ENCODE measurements around the gene SLC25A53.

SLC25A53 gene, protein sequence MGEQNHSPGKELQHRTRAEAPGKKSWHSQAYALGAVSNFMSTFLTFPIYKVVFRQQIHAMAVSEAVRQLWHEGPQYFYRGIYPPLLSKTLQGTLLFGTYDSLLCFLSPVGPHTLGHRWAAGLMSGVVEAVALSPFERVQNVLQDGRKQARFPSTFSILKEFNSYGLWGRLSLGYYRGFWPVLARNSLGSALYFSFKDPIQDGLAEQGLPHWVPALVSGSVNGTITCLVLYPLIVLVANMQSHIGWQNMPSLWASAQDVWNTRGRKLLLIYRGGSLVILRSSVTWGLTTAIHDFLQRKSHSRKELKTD

DNA sequence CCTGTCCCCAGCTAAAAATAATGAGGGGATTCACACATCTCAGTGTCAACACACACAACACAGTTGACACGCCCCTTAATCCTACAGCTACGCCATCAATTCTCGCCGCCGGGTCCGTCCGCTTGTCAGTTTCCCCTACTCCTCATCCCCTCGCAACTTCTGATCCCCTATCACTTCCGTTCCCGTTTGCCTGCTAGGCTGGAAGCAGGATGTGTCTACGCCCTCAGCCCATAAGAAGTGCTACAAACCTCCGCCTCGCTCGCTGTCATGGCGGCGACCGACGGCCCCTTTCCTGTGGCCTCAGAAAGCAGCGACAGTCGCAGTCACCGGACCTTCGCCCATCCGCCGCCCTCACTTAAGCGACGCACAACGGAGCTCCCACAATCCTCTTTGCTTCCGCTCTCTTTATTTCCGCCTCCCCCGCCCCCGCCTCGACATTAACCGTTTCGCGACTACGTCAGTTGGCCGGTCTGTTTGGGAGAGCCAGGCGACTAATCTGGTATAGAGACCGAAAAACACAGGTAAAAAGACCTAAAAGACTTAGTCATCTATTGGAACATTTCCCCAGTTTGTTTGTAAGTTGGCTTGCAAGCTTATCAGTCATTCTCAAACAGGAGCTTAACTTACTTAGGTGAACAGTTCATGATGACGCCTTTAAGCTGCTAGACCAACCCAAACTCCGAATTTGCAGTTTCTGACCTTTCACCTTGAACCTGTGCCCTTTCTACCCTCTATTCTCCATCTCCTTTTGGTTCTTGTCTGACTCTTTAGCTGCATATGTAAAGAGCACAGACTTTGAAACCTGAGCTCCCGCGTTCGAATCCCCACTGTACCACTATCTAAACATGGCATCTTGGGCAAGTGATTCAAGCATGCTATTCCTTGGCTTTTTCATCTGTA lies at the start of gene SLC25A53:
Gene SLC25A53 (minus strand): TSS at position 380 of the 900 bp plus-strand sequence. CDS start 51,752 bp downstream, outside the sequence.
- DNase-seq (ENCODE audit: low read depth) = peak; percentile 80

DNA sequence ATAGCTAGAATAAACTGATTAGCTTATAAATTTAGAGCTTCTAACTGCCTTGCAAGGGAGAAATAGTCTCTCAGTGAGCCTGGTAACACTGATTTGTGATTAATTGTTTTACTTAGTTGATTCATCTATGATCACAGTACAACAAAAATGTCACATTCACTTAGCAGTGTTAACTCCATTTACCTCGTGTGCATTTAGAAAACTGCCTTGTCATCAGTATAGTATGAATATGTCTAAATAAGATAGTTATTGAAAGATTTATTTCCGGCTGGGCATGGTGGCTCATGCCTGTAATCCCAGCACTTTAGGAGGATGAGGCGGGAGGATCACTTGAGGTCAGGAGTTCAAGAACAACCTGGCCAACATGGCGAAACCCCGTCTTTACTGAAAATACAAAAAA lies 48.7 kb upstream of the SLC25A53 start:
- DNase-seq (ENCODE audit: low read depth) = no peak

DNA sequence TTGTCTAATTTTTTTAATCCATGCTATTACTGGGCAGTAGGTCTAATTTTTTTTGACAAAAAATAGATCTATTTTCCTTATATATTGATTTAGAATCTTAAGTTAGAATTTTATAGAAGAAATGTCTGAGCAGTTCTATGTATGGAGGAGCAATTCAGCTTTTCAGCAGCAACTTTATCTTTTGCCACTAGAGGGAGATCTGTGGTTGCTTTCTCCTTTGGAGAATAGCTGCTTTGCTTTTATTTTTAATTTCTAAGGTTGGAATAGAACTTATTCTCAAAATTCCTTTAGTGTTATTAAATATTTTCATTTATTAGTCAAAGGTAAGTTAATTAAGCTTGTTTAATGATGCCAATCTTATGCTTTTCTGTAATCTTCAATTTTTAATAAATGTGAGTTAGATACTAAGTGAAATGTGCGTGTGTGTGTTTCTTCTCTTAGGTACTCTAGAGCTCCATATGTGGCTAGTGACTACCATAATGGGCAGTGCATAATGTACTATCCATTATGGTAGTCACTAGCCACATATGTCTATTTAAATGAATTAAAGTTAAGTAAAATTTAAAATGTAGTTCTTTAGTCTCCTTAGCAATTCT lies 38.8 kb upstream of the SLC25A53 start:
- DNase-seq (ENCODE audit: low read depth) = peak; percentile 1

DNA sequence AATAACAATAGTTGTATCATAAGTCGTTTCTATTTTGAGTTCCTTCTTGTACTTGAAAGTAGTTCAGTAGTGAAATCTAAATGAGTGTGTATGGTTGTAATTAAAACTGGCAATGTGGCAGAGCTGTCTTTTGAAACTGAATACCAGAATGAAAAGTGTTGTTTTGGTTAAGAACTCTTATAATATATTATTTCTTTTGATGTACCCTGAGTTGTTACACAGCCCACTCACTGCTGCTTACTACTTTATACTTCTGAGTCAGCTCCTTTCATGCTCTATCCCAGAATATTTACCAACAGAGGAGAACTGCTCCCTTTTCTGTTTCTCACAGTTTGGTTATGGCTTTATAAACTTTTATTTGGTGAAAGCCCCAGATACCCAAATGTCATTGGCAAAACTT lies 38.2 kb upstream of the SLC25A53 start:
- no peak for DNase-seq (ENCODE audit: low read depth)

DNA sequence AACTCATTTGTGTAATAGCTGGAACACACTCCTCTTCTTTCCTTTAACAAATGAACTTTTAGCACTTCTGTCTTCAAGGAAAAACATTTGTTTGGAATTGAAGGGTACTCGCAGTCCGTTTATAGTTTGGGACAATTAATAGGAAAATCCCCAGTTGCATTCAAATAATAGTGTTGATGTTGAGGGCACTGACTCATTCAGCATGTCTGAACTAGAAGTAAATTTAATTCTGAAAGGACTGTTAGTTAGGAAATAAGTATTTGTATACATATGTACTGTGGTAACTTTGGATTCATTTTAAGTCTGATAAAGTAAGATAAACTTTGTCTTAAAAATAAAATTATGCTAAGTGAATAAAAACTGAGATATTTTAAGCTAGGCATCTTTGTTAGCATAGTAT lies 36.7 kb upstream of the SLC25A53 start:
- no peak for DNase-seq (ENCODE audit: low read depth)

DNA sequence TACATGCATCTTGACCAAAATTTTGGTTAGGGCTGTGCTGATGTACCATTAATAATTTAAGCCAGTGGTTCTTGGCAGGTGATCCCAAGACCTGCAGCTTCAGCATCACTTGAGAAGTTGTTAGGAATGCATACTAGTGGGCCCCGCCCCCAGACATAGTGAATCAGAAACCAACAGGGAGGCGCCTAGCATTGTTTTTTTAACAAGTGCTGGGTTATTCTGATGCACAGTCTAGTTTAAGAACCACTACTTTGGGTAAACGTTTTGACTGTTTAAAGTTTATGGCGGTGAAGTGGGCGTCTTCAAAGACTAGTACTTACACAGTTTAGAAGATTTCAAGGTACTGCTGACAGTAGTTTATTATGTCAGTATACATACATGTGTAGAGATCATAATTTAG lies 33.0 kb upstream of the SLC25A53 start:
- no peak for DNase-seq (ENCODE audit: low read depth)

DNA sequence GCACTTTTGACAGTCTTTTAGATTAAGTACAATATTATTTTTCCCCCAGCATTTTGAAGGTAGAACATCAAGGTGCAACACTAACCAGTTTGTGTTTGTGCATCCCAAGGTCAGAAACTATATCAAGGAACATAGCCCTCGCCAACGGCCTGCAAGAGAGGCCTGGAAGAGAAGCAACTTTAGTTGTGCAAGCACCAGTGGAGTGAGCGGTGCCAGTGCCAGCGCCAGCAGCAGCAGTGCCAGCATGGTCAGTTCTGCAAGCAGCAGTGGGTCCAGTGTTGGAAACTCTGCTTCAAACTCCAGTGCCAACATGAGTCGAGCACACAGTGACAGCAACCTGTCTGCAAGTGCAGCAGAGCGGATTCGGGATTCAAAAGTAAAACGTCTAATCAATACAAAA lies 31.1 kb upstream of the SLC25A53 start:
- no peak for DNase-seq (ENCODE audit: low read depth)

DNA sequence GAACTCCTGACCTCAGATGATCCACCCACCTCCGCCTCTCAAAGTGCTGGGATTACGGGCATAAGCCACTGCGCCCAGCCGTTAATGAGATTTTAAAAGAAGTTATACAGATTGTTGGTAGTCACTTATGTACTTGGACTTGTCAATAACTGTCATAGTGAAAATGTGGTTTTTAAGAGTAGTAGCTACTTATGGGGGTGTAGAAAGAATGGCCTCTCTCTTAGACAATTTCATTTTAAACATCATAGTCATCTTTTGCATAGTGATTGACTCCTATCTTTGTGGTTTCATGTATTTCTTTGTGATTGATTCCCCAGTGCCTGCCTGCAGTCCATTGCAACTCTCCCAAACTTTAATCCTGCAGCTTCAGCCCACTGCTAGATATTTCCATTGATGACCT lies 26.9 kb upstream of the SLC25A53 start:
- no peak for DNase-seq (ENCODE audit: low read depth)

DNA sequence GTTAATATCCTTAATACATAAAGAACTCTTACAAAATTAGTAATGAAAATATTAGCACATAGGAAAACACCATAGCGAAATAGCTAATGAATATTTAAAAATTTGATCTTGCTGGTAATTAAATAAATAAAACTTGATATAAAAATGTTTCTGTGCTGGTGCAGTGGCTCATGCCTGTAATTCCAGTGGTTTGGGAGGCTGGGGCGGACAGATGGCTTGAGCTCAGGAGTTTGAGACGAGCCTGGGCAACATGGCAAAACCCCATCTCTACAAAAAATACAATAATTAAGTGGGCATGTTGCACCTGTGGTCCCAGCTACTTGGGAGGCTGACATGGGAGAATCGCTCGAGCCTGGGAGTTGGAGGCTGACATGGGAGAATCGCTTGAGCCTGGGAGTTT lies 17.0 kb upstream of the SLC25A53 start:
- no peak for DNase-seq (ENCODE audit: low read depth)

DNA sequence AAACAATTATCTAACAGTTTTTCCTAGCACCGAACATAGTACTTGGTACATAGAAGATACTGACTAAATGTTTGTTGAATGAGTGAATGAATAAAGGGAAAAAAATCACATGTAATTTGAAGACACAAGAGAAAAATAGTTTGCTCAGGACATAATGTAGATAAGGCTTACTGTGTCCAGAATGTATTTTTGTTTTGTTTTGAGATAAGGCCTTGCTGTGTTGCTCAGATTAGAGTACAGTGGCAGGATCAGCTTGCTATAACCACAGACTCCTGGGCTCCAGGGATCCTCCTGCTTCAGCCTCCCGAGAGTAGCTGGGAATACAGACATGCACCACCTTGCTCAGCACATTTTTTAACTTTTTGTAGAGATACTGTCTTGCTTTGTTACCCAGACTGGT lies 16.0 kb upstream of the SLC25A53 start:
- no peak for DNase-seq (ENCODE audit: low read depth)

DNA sequence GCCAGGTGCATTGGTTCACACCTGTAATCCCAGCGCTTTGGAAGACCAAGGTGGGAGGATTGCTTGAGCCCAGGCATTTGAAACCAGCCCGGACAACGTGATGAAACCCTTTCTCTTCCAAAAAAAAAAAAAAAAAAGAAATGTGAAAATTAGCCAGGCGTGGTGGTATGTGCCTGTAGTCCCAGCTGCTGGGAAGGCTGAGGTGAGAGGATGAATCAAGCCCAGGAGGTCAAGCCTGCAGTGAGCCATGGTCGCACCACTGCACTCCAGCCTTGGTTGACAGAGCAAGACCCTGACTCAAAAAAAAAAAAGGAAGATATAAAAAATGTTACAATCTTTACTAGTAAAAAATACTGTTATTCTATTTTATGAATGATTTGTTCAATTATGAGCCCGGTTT lies 15.3 kb upstream of the SLC25A53 start:
- DNase-seq (ENCODE audit: low read depth) = no peak

DNA sequence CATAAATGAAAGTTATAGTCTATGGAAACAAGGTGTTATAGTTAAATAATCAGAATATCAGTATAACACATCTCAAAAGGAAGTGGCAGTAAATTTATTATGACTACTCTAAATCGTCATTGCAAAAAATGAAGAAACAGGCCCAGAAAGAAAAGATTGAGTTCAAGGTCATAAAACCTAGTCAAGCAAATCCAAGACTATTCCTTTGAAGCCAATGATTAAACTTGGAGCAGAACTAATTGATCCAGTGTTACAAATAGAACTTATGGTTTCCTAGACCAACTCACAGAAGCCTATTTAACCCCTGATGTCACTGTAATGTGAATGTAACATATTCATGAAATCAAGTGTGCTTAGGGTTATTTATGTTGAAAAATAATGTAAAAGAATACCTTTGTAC lies 11.3 kb upstream of the SLC25A53 start:
- no peak for DNase-seq (ENCODE audit: low read depth)

DNA sequence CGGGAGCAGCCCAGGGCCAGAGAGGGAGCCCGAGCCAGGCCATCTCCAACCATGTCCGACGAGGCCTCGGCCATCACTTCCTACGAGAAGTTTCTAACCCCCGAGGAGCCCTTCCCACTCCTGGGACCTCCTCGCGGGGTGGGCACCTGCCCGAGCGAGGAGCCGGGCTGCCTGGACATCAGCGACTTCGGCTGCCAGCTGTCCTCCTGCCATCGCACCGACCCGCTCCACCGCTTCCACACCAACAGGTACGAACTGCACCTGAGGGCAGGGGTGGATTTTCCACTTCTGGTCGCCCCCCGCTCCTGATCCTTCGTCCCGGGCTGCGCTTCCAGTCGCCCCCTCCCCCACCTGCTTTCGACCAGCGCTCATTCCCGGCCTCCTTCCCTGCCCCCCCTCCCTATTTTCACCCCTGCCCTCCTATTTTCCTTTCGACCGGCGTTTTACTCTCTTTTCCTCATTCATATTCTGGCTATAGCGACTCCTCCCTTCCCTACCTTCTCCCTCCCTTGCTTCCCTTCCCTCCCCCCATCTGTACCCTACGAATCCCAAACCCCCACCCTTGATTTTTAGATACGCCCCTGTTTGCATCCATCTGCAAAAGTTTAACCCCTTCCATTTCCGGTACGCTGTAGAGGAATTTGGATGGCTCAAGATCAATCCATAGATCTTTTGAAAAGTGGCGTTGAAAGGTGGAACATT lies 10.1 kb upstream of the SLC25A53 start:
- DNase-seq (ENCODE audit: low read depth) = no peak

DNA sequence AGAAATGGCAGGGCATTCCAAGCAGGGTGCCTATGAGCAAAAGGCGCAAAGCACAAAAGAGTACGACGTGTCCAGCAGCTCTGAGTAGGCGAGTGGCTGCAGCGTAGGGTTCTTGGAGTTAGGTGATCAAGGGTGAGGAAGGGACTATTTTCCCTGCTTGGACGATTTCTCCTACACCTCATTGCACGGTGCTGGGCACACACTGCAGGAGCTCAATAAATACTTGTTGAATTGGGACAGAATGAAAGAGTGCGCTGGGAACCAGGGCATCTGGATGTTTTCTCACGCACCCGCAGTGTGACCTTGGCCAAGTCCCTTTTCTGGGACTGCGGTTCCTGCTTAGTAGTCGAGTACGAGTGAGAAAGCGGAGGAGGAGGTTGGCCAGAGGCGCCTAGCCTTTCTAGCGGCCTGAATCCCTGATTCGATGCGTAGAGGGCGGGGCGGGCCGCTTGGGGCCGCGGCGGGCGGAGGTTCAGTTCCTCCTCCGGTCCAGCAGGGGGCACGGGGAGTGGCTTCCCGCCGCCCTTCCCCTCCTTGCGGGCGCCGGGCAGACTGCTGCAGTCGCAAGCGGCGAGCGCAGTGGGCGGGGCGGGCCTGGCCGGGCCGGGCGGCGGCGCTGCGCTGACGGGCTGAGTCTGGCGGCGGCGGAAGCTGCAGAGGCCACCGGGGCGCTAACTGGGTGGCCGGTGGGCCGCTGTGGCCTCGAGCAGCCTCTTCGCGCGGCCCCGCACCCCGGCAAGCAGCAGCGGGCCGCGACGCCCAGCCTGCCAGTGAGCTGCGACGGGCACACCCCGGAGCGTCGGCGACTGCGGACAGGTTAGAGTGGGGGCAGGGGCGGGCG lies 9.3 kb upstream of the SLC25A53 start, which contains the start of gene FAM199X:
Gene FAM199X (plus strand): TSS at position 560 of the 841 bp plus-strand sequence. CDS start 333 bp downstream, outside the sequence.
- peak; percentile 84 for DNase-seq (ENCODE audit: low read depth)

DNA sequence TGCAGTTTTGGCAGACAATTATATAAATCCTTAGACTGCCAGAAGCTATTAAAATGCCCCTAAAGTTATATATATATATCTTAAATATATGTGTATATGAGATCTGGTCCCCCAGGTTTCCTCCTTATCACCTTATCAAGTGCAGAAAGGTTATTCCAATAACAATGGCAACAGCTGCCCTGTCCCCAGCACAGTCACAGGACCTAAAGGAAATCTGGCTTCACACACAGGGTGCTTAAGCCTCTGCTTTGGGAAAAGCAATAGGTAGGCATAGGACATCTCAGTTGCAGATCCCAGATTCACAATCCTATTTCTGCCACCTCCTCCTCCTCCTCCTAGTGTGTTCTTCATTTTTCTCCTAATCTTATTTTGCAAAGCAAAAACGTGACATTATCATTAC lies 5.8 kb downstream of the SLC25A53 start:
- DNase-seq (ENCODE audit: low read depth) = no peak

DNA sequence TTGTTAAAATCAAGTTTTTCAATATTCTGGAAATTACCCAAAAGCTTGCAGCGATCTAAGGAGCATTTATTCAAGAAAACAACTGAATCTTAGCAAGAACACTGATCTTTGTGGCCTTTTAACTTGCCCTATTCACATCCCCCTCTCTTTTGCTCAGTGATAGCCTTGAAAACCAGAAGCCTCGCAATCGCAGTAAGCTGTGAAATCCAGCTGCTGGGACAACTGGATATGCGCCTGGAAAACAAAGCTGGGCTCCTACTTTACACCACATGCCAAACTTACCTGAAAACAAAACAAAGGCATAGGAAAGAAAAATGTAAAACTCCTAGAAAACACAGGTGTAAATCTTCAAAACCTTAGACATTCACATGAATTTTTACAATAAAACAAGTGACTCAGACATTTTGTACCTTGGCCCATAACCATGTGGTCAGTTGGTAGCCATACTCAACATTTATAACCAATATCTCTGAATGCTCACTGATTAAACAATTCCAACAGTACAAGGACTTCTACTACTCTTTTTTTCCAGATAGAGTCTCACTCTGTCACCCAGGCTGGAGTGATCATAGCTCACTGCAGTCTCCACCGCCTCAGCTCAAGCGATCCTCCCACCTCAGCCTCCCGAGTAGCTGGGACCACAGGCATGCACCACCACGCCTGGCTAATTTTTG lies 15.6 kb downstream of the SLC25A53 start:
- DNase-seq (ENCODE audit: low read depth) = no peak

DNA sequence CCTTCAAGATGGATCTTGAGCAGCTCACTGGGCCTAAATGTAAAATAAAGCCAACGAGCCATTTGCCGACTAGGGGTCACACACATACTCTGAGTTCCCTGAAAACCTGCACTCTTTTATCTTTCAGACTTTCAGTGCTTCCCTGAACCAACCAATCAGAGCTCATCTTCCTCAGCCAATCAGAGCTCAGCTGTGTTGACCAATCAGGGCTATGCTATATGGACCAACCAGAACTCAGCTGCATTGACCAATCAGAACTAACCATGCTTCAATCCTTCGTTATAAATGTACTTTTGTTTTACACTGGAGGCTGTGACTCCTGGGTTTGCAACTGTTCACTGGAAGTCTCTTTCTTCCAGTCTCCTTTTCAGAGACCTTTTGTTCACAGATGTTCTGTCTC lies 19.3 kb downstream of the SLC25A53 start:
- peak; percentile 21 for DNase-seq (ENCODE audit: low read depth)

DNA sequence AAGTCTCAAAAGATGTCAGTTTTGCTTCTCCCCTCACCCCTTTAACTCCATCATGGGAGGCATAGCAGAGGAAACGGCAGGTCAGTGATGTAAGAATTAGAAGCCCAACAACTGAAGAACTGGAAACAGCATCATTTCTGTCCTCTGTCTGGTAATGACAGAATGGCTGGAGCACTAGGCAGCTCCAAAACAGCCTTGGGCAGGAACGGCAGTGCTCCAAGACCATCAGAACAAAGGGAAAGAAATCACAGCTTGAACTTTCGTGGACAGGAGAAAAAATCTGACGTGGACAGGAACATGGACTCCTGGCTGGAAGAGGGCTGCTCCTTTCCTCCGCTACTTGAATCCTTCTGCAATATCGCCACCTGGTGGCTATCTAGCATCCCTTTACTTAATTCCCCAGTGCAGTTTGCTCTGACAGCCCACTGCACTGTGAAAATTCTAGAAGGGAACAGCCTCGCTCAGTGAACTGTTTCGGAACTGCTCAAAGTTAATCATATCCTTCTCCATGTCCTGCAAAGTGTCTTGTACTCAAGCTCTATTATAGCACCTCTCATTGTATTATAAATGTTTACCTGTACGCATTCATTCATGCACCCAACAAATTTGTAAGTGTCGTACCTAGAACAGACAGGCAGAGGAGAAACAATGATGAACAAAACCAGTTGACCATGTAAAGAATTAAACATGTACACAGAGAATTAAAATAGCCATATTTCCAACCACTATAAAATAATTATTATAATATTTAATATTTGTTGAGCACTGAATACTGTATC lies 20.4 kb downstream of the SLC25A53 start:
- DNase-seq (ENCODE audit: low read depth) = peak; percentile 78

DNA sequence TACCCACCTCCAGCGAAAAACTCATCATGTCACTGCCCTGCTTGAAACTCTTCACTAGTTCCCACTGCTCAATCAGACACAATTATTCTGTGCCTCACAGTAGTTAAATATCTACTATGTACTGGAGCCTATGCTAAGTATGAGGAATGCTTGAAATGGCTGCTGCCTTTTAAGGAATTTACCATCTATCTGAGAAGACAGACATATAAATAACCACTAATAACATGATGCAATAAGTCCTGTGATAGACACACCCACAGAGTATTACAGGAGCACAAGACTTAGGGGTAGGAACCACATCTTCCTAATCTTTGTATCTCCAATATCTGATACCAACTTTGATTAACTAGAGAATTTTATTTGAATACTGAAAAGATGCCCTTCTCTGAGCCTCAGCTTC lies 21.1 kb downstream of the SLC25A53 start:
- DNase-seq (ENCODE audit: low read depth) = no peak
